Measurements from ENCODE around the gene LAMTOR2.

- no peak for TF ChIP-seq CTCF (IDR thresholded peaks at IDR 0.05)
- TF ChIP-seq EZH2phosphoT487 (IDR thresholded peaks at IDR 0.05), result no peak
- TF ChIP-seq EZH2 (IDR thresholded peaks at IDR 0.05), result no peak
Measured at GRCh38 chr1:156104065-156104810, 49.7 kb downstream of the LAMTOR2 start.

Measured in neural progenitor cell (in vitro differentiated cells).